A549 treated with Hydrocortisone at 1 μM for 4 hours (cell line): ENCODE results near the gene GRAMD1B. TPM values are rescaled to one million over a fixed set of nuclear protein-coding genes. Genes with fewer than 3 reads are reported as not detected.

Experiments
- total RNA-seq: library from RNA; stranded (reverse); fragments of 200-300 nt; extraction: Qiagen RNA extraction; gene quantifications from 5 replicates; pipeline ENCODE4 v1.2.3, GENCODE V29; 2022

Gene GRAMD1B
- total RNA-seq: 21.1 to 30.4 TPM (median 28.2 TPM) in 5 replicates

DNA sequence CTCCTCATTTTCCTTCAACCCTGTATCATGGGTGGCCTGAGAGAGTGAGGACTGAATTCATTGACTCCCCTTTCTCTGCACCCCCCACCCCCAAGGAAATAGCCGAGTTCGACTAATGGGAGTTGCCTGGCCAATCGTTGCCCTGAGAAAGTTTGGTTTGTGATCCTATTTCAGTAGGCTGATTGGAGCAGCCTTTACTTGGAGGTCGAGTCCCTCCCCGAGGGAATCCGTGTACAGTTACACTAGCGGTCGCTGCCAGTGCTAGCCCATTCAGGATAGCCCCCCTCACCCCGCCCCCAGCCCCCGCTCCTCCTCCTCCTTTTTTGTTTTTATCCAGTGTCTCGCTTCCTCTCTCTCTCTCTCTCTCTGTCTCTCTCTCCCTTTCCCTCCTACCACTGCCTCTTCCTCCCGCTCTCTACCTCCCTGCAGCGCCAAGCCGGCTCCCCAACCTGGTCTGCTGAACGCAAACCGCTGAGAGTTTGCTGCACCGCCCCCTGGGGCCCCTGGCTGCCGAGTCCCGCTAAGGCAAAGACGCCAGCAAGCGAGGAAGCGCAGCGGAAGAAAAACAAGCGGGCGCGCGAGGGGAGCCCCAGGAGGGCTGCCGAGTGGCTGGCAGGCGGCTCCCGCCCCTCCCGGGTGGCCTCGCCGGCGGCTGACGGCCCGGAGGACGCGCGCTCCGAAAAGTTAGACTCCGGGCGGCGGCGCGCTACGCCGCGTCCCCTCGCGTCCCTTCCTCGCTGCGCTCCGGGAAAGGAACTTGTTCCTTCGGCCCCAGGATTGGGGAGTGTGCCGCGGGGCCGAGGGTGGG, at the start of gene GRAMD1B:
TSS of gene GRAMD1B (plus strand) at position 357 of the 808 bp plus-strand sequence. CDS start 524 bp downstream, outside the sequence.

DNA sequence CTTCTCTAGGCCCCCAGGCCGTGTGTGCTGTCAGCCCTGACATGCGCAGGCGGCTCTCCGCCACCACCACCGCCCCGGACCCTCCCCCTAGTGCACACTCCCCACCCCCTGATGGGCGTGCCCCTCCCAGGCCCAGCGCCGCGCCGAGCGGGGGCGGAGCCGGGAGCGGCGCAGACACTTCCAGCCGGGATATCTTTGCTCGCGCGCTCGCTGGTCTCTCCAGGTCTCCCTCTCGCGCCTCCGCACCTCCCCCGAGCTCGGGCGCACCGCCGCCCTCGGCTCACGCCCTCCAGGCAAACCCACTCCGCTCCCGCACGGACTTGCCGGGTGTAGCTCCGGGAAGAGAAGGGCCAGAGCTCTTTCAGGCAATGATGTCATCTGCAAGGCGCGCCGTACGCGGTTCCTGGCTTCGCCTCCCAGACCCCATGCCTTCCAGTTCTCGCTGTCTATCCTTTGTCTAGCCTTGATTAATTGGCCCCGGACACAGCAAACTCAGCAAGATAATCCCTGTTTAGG, 224.6 kb downstream of the GRAMD1B start, which contains the start of gene SCN3B:
TSS of gene SCN3B (minus strand) at position 59 of the 516 bp plus-strand sequence. CDS start 823 bp downstream, outside the sequence.

Other genes starting within 250 kb of the GRAMD1B start
- gene CLMP, start 235.0 kb upstream of the GRAMD1B start, total RNA-seq: 17.7 to 27.3 TPM (median 26.0 TPM) in 5 replicates
- gene SCN3B, start 224.4 kb downstream of the GRAMD1B start, total RNA-seq: 0.10 to 0.16 TPM (median 0.14 TPM) in 5 replicates